H1 (cell line): ENCODE measurements around the gene ALG14. TPM values are rescaled to one million over a fixed set of nuclear protein-coding genes. Genes with fewer than 3 reads are reported as not detected.

Source experiments
- ATF2 ChIP-seq: IDR thresholded peaks from 2 replicates; pipeline ENCODE4 v1.6.1; 2012; ENCODE audit warnings: low read length, inconsistent platforms
- EZH2 ChIP-seq: fragments of 200-600 bp; sonication (generic); IDR thresholded peaks from 2 replicates; pipeline ENCODE4 v1.7.1; 2012; ENCODE audit warnings: low read depth, mild to moderate bottlenecking, moderate library complexity, low read length, inconsistent platforms; ENCODE audit not compliant: severe bottlenecking
- KDM1A ChIP-seq: fragments of 200-600, 300-600 bp; sonication (generic); IDR thresholded peaks from 2 replicates; pipeline ENCODE4 v1.7.1; 2016; ENCODE audit warnings: mild to moderate bottlenecking, low read length, borderline replicate concordance
- NRF1 ChIP-seq: IDR thresholded peaks from 2 replicates; pipeline ENCODE4 v1.6.1; 2011; ENCODE audit warnings: mild to moderate bottlenecking, low read depth, low read length, improper control_type of control experiment
- SAP30 ChIP-seq: fragments of 300-600 bp; sonication (generic); IDR thresholded peaks from 2 replicates; pipeline ENCODE4 v1.7.1; 2012; ENCODE audit warnings: low read length, moderate library complexity, mild to moderate bottlenecking, inconsistent platforms; ENCODE audit not compliant: insufficient read depth, insufficient replicate concordance
- SP1 ChIP-seq: IDR thresholded peaks from 2 replicates; pipeline ENCODE4 v1.6.1; 2011; ENCODE audit warnings: low read depth, low read length
- TBP ChIP-seq: IDR thresholded peaks from 2 replicates; pipeline ENCODE4 v1.6.1; 2011; ENCODE audit warnings: low read depth, low read length, improper control_type of control experiment
- polyA plus RNA-seq, 7 experiments: library from polyadenylated mRNA; depleted of rRNA in 3 of 7; stranded (reverse) in 5 of 7; unstranded in 2 of 7; fragments of >200 nt in 5 of 7; fragments of 200-250 nt in 2 of 7; gene quantifications; 1 replicate in 5 of 7; 2 replicates in 1 of 7; 4 replicates in 1 of 7; pipeline versions ENCODE4 v1.2.1 to v1.2.3, GENCODE V29; 2011 to 2013; ENCODE audit warnings: missing spikeins in 2 of 7, mixed read lengths in 2 of 7
- total RNA-seq: library from RNA; stranded (reverse); fragmentation: NEBNext Ultra II Directional; extraction: Animal tissue kit (Norgen Biotek cat#: 25700); gene quantifications from 2 replicates; pipeline ENCODE4 v1.2.1, GENCODE V29; 2021
- TF ChIP-seq, protein P1 (sequence below), 3 experiments: IDR thresholded peaks; 1 replicate in 2 of 3; 2 replicates in 1 of 3; pipeline versions ENCODE4 v1.5.1 to v1.6.1; 2011; ENCODE audit warnings: low read length in 3 of 3, mild to moderate bottlenecking in 3 of 3, inconsistent platforms in 2 of 3, low read depth in 1 of 3, moderate library complexity in 1 of 3; ENCODE audit not compliant: insufficient read depth in 1 of 3; ENCODE audit errors: control extremely low read depth in 1 of 3

ALG14 gene
- total and polyA plus RNA-seq, 2 of the 8 experiments (the other 6 are each of a cell fraction or from before 2014, with no cell fraction given), result 0.95 to 1.3 TPM

- no peak for TF ChIP-seq ATF2
- no peak for TF ChIP-seq KDM1A
- no peak for TF ChIP-seq SP1
- no peak for TF ChIP-seq EZH2
- TF ChIP-seq, protein P1, sequence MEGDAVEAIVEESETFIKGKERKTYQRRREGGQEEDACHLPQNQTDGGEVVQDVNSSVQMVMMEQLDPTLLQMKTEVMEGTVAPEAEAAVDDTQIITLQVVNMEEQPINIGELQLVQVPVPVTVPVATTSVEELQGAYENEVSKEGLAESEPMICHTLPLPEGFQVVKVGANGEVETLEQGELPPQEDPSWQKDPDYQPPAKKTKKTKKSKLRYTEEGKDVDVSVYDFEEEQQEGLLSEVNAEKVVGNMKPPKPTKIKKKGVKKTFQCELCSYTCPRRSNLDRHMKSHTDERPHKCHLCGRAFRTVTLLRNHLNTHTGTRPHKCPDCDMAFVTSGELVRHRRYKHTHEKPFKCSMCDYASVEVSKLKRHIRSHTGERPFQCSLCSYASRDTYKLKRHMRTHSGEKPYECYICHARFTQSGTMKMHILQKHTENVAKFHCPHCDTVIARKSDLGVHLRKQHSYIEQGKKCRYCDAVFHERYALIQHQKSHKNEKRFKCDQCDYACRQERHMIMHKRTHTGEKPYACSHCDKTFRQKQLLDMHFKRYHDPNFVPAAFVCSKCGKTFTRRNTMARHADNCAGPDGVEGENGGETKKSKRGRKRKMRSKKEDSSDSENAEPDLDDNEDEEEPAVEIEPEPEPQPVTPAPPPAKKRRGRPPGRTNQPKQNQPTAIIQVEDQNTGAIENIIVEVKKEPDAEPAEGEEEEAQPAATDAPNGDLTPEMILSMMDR (IDR thresholded peaks at IDR 0.05; ENCODE audit: control extremely low read depth in 1 of 3, insufficient read depth in 1 of 3, low read depth in 1 of 3, low read length in 3 of 3), result no peak
- TF ChIP-seq SAP30, result no peak
- TF ChIP-seq TBP, result no peak
- no peak for TF ChIP-seq NRF1
Measured at GRCh38 chr1:95046359-95046758, 26.4 kb downstream of the ALG14 start (continued).
